GM19035 (cell line): ENCODE measurements around the gene NR3C1.

Experiments
- ATAC-seq: cut with Tn5 transposase; IDR thresholded peaks from one replicate; pipeline ENCODE4 v1.9.1; 2021; ENCODE audit not compliant: unreplicated experiment

The NR3C1 gene

DNA sequence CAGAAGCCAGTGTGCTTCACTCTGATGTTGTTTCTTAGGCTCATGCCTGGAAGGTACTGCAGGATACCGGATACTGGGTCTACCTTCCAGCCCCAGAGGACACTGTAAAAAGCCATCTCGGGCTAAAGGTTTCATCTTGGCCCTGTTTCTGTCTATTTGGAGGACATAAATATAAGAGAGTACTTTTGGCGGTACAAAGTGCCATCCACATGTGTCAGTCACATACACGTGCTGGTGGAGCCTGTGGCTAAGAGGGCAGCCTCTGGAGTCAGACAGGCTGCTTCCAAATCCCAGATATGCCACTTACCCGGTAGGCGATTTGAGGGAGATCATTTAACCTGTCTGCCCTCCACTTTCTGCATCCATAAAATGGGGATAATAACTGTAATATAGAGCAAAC, 160.4 kb downstream of the NR3C1 start:
- no peak for ATAC-seq

DNA sequence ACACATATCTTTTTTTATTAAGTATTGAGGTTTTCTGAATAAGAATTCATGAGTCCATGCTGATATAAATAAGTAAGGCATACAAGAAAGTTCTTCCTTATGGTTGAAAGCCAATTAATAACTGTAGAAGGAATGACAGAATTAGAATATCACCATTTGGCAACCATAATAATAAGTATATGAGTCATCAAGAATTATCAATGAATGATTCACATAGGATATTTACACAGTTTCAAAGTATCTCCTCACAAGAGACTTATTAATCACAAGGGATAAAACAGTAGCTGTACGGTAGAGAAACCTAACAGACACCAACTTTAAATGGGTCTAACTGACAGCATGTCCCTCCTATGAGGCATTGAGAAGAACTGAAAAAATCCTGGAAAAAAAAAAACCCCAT, 161.6 kb downstream of the NR3C1 start:
- ATAC-seq: no peak

DNA sequence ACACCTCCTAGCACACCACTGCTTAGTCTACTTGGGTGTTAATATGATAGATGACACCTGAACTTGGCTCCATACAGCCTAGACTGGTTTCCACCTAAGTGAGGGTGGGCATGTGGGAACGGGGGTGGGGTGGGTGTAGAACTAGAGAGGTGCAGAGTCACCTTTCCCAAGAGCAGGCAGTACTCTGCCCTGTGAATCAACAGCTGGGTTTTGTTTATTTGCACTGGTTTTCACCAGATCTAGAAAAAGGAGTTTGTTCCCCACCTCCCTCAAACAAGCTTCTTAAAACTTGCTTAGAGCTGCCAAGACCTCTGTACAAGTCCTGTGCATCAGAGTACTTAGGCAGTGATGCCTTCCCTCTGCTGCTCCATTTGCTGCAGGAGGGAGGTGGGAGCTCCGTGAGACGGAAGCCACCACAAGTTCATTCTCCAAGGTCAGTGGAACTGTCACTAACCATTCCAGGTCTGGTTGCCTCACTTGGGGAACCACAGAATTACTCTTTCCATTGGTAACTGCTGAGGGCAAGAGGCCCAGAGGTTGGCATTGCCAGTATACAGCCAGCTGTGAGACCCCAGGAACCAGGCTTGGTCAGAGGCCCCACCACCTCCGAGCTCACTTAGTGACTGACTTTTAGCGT, 163.5 kb downstream of the NR3C1 start:
- no peak for ATAC-seq

DNA sequence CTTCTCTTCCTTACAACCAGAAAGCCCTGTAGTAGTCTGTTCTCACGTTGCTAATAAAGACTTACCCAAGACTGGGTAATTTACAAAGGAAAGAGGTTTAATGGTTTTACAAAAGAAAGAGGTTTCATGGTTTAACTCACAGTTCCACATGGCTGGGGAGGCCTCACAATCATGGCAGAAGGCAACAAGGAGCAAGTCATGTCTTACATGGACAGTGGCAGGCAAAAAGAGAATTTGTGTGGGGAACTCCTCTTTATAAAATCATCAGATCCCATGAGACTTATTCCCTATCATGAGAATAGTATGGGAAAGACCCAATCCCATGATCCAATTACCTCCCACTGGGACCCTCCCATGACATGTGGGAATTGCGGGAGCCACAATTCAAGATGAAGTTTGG, 164.9 kb downstream of the NR3C1 start:
- no peak for ATAC-seq

DNA sequence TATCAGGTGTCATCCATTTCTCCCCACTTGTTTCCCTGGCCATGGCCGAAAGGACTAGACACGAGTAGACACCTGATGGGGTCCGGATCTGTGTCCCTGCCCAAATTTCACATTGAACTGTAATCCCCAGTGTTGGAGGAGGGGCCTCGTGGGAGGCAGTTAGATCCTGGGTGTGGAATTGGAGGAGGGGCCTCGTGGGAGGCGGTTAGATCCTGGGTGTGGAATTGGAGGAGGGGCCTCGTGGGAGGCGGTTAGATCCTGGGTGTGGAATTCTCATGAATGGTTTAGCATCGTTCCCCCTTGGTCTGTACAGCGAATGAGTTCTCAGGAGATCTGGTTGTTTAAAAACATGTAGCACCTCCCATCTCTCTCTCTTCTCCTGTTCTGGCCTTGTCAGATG, 165.8 kb downstream of the NR3C1 start:
- no peak for ATAC-seq

DNA sequence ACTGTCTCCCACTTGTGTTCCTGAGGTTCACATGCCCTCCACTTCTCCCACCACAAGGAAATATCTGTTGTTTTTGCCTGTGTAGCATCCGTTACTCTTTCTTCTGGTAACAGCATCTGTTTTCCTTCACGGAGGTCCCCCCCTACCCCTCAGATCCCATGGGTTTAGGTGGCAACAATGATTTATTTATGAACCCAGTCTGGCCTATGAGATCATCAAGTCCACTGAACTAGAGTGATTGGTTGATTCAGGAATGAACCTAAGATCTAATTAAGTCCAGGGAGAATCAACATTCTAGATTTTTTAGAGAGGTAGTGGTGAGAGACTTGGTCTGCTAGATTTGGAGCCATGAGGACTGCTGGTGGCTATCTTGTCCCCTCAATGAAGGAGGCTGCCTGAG, 166.8 kb downstream of the NR3C1 start:
- no peak for ATAC-seq

DNA sequence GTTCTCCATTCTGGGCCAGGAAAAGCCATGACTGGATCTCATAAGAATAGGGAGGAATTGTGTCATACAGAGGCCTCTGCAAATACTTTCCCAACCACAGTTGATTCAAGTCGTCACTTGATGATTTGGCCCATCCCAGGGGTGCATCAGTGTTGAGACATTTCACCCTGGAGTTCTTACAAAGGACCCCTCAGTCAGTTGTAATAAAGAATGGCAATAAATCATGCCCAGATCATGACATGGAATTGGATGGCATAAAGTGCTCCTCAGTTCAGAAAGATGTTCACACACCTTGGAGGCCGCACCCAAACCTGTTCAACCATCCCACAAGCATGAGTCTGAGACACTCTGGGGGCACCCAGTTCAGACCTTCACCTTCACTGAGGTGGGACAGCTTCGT, 168.1 kb downstream of the NR3C1 start:
- ATAC-seq: no peak

DNA sequence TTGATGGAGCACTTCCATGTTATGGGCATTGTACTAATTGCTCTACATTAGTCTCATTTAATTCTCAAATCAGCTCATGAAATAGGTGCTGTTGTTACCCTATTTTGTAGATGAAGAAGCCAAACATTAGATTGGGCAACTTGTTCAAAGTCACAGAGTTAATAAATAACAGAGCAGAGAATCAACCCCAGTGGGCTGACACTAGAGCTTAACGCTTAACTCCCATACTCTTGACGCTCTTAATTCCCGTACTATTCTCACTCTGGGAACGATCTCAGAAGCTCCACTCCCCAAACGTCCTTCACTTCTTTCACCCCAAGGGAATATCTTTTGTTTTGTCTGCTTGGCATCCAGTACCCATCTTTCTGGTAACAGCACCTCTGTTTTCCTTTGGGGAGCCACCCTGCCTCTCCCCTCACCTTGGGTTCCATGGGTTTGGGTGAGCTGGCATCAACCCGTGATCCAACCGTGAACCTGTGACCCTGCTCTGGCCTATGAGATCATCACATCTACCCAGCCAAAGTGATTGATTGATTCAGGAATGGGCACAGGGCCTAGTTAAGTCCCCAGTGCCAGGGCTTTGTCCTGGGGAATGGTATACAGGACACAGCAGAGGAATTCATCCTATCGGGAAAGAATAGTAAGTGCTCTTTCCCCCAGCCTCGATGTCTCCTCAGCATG, 169.2 kb downstream of the NR3C1 start:
- ATAC-seq: no peak

DNA sequence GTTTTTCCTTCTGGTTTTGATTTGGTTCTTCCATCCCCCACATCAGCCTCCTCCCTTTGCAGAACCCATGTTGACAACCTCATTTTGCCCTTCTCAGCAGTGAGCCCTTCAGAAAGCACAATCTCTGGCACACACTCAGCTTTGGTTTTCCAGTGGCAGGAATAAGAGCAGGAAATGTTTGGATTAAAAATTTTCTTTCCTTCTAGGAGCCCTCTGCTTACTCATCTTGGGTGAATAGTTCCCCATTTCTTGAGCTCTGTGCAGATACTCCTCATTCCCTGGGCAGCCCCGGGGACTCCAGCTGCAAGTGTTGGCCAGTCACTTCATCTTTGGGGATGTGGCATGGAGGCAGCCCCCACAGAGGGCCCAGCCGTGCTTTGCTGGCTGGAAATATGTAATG, 170.5 kb downstream of the NR3C1 start:
- ATAC-seq: no peak

DNA sequence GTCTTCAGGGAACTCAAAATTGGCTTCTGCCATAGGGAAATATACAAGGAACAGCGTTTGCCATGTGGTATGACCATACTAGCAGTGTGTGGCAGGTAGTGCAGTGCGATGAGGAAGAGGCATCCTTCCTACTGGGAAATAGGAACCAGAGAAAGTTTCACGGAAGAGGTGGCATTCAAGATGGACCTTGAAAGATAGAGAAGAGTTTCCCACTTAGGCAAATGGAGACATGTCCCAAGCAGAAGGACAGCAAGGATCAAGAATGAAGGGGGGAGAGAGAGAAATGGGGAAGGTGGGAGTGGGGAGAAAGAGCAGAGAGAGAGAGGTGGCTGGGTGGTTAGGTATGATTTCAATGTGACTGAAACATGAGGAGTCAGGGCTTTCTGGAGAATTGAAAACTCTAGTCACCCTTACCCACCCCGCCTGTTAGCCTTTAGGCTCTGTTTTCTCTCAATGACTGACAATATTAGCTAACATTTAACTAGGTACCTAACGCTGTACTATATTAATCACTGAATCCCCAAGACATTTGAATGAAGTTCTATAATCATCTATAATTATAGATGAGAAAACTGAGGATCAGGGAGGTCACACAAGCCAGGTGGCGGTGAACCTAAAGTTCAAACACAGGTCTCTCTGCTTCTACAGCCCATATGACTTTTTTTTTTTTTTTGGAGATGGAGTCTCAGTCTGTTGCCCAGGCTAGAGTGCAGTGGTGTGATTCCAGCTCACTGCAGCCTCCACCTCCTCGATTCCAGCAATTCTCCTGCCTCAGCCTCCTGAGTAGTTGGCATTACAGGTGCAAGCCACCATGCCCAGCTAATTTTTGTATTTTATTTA, 171.3 kb downstream of the NR3C1 start:
- ATAC-seq: no peak

DNA sequence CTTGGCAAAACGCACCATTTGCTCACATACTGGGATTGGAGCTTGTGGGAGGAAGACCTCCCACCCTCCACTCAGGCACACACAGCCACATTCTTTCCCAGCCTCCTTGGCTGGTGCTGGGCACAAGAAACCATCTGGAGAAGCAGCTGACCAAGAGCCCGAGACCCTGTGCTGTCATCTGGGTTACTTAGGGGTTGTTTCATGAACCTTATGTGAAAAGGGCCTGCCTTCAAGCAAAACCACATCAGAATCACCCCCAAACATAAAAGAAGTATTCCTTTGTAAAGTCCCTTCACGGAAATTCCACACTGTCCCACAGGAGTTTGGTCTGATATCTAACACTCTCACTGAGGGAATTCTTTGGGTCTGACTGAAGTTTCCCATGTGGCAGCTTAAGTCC, 172.1 kb downstream of the NR3C1 start:
- no peak for ATAC-seq

DNA sequence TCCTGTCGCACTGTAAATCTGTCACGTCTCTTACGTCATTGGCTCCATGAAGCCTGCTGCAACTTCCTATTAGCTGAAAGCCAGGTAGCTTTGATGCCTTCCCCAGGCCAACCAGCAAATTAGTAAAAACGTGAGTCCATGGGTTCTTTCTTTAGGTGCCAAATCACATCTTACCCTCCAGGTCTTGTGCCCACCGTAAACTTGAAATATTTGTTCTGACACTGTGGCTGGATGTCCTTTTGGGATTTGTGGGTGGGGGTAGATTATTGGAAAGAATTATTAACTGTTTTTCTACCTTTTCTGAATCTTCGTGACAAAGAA, 172.8 kb downstream of the NR3C1 start:
- ATAC-seq: no peak

DNA sequence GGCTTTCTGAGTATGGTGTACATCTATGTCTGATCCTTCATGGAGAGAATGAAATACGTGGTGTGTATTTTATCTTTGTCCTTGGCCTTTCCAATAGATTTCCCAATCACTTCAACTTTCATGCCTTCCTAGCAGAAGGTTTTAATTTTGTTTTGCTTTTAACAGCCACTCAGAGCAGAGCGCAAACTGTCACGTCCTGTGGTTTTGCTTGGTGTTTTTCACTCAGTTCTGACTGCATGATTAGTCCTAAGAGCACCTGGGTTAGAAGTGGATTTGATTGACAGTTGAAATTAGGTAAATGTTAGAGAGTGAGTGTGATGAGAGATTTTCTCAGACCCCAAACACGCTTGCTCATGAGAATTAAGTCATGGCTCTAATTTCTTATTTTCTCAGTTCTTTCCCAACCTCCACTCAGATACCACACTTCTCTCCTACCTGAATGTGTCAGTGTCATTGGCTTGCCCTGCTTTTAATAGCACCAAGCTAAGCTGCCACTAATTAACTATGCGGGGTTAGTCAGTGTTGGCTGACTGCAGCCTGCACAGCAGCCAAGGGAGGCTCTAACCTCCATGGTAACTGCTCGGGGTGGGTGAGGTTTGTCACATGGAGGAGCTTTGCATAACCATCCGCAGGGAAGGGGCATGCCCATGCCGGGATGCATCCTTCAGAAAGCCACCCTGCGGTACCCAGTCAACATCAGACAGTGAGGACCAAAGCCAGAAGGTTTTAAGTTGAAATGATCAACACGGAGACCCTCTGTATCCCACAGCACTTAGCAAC, 173.4 kb downstream of the NR3C1 start:
- peak; percentile 93 for ATAC-seq

DNA sequence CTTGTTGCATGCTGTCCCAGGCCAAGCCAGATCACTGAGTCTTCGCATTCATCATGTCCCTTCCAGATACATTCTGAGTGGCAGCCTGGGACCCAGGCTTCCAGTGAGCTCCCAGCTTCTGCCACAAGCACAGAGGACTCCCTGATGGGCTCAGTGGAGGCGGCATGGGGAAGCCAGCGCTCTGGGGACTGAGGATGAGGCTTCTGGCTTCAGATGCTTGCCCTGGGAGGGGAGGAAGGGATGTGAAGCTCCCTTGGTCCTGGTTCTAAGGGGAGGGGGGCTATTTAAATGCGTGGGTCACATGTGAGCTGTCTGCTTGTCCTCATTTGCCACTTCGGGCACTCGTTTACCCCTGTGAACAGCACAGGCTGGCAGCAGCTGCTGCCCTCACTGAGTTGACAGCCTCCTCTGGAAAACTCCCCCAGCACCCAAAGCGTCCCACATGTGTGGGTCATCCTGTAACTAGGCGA, 174.0 kb downstream of the NR3C1 start:
- ATAC-seq: peak; percentile 43

DNA sequence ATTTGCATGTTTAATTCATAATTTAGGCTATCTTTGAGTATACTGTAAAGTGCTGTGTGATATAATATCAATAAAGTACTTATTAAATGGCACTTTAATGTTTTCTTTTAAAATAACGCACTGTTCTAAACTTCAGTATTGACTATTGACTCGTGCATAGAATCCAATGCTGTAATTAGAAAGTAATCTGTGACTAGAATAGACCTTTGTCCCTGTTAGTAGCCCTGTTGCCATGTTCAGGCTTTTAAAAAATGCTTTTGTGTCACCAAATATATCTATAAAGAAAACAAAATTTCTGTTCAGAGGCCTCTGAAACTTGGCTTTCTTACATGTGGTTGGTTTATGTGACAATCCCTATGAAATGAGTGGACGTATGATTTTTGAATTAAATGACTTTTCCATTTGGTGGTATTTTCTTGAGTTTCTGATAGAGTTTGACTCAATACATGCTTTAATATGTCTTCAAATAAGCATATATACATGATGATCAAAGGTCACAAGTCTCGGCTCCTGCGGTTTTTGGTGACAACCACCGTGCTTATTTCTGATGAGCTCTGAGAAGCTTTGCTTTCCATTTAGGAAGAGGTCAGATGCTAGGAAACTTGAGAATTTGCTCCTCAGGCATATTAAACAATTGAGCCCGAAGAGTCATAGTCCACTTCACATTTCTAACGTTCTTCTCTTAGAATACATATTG, 174.7 kb downstream of the NR3C1 start:
- ATAC-seq: no peak
